PC-9 (cell line): Measurements from ENCODE around the gene KCNH4. TPM values are rescaled to one million over a fixed set of nuclear protein-coding genes. Genes with fewer than 3 reads are reported as not detected.

ENCODE experiments used
- BruUV-seq: library from RNA; stranded (reverse); fragments of 400-500 nt; replicated peaks from 2 replicates; lab custom pipeline; 2021; lab: Mats Ljungman, UMichigan
- CTCF ChIA-PET: fragments of 300-600 bp; sonication (Branson Sonifier 250); formaldehyde crosslinking; loops from one replicate; lab custom pipeline; 2022; ENCODE audit warnings: antibody characterized with exemption; lab: Charles Lee
- POLR2A ChIA-PET: fragments of 300-600 bp; sonication (Branson Sonifier 250); formaldehyde crosslinking; loops from one replicate; lab custom pipeline; 2022; ENCODE audit warnings: antibody characterized with exemption; ENCODE audit not compliant: unreplicated experiment; lab: Charles Lee
- DNase-seq, 2 experiments: peaks; one replicate each; pipeline versions ENCODE4 v3.0.0 to v3.0.0-alpha.2; 2015 to 2022; ENCODE audit warnings: mixed read lengths in 1 of 2
- H2AFZ ChIP-seq: fragments of 200-600 bp; sonication (generic); 2 replicates; pipeline ENCODE4 v1.8.1; 2017; ENCODE audit warnings: antibody characterized with exemption
- H3F3A ChIP-seq: fragments of 200-600 bp; sonication (generic); 2 replicates; pipeline ENCODE4 v1.8.1; 2017; ENCODE audit warnings: antibody characterized with exemption, mild to moderate bottlenecking, low read depth; ENCODE audit not compliant: insufficient read depth
- H3K27ac ChIP-seq: fragments of 200-600 bp; sonication (generic); 2 replicates; pipeline ENCODE4 v1.6.1; 2016; ENCODE audit warnings: mixed run types
- H3K27me3 ChIP-seq: fragments of 200-600 bp; sonication (generic); 2 replicates; pipeline ENCODE4 v1.6.1; 2016; ENCODE audit warnings: low read depth, mixed run types; ENCODE audit not compliant: insufficient read depth
- H3K36me3 ChIP-seq: fragments of 200-600 bp; sonication (generic); 2 replicates; pipeline ENCODE4 v1.6.1; 2016; ENCODE audit warnings: low read depth, mixed run types
- H3K4me1 ChIP-seq: fragments of 200-600 bp; sonication (generic); replicated peaks from 2 replicates; pipeline ENCODE4 v1.6.1; 2016; ENCODE audit warnings: mixed run types; ENCODE audit not compliant: insufficient read depth
- H3K4me2 ChIP-seq: fragments of 200-600 bp; sonication (generic); 2 replicates; pipeline ENCODE4 v1.6.1; 2017; ENCODE audit warnings: mixed run types
- H3K4me3 ChIP-seq: fragments of 200-600 bp; sonication (generic); 2 replicates; pipeline ENCODE4 v1.6.1; 2016; ENCODE audit warnings: mixed run types
- H3K79me2 ChIP-seq: fragments of 200-600 bp; sonication (generic); 2 replicates; pipeline ENCODE4 v1.6.1; 2017; ENCODE audit warnings: low read depth, mixed run types
- H3K9me2 ChIP-seq: fragments of 200-600 bp; sonication (generic); 2 replicates; pipeline ENCODE4 v1.8.1; 2017; ENCODE audit warnings: mild to moderate bottlenecking; ENCODE audit not compliant: insufficient read depth
- H3K9me3 ChIP-seq: fragments of 200-600 bp; sonication (generic); 2 replicates; pipeline ENCODE4 v1.8.1; 2016; ENCODE audit warnings: low read depth; ENCODE audit not compliant: insufficient read depth
- H4K20me1 ChIP-seq: fragments of 200-600 bp; sonication (generic); 2 replicates; pipeline ENCODE4 v1.8.1; 2017; ENCODE audit not compliant: insufficient read depth
- EZH2 ChIP-seq: fragments of 200-600 bp; sonication (generic); IDR thresholded peaks from 2 replicates; pipeline ENCODE4 v1.8.0; 2017; ENCODE audit warnings: antibody characterized with exemption, low read depth
- intact Hi-C: fragments of 100-400 bp; cut with micrococcal nuclease; formaldehyde crosslinking; loops from one replicate; pipeline ENCODE4 v1.10.0; 2022; ENCODE audit not compliant: unreplicated experiment
- total RNA-seq: library from RNA; stranded (reverse); gene quantifications from 2 replicates; pipeline ENCODE4 v1.2.3, GENCODE V29; 2021
- TF ChIP-seq, protein P1 (sequence below): fragments of 200-600 bp; sonication (generic); conservative IDR thresholded peaks from 2 replicates; pipeline ENCODE4 v1.6.1; 2017; ENCODE audit warnings: mixed run types, antibody characterized with exemption, mild to moderate bottlenecking, moderate library complexity

The KCNH4 gene
- total RNA-seq, 1 experiment from 2014 or later = not detected

DNA sequence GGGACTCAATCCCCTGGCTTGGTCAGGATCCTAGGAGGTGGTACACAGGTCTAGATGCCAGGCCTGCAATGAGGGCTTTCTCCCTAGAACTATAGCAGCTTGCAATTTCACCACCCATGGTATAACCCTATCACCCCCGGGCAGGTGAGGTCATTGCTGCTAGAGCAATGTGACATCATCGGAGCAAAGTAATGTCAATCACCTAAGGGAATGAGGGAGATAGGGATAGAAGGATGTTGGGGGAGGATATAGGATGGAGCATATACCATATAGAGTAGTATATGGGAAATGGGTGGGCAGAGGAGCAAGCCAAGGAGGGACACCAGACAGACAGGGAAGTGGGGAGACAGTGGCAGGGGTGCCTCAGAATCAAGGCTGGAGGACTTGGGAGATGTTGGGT, 3.3 kb downstream of the KCNH4 start:
- H3K79me2 ChIP-seq = no peaks in the 10 kb centered on the region
- intact Hi-C loops = no loop called here
- H4K20me1 ChIP-seq = no peaks in the 10 kb centered on the region

DNA sequence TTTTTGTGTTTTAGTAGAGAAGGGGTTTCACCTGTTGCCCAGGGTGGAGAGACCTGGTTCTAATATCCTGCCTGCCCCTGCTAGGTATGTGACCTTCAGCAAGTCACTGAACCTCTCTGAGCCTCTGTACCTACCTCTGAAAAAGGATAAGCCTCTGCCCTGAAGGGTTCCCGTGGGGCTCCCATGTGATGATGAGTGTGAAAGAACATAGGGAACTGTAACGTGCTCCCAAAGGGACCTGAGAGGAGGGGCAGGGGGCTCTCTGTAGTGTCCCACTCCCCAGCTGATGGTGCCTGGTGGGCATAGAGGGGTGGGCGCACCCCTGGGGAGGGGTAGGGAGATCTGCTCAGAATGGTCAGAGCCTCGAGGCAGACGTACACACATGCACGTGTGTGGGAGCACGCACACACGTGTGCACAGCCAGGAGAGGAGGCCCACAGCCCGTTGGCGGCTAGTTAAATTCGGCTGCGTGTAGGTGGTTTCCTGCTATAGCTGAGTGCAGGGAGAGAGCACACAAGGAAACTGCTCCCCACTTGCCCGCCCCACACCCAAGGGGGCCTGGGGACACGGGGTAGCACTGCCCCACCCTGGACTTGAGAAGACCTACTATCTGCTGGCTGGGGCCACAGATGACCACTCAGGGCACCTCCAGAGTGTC, 6.7 kb downstream of the KCNH4 start:
- Histone ChIP-seq H3K4me1 (no peaks in the 10 kb centered on the region), H2AFZ (no peak overlapping the region), H3K4me2 (no peak overlapping the region), H3K36me3 (no peaks in the 10 kb centered on the region), H3F3A (no peaks in the 10 kb centered on the region), H3K9me2 (no peaks in the 10 kb centered on the region), H3K9me3 (no peaks in the 10 kb centered on the region), H3K79me2 (no peaks in the 10 kb centered on the region), H3K27ac (no peak overlapping the region), H4K20me1 (no peaks in the 10 kb centered on the region), H3K4me3 (no peak overlapping the region), H3K27me3 (peaks cover 69% of the 10 kb centered on the region)
- no peak for DNase-seq
- no TSS peak for BruUV-seq
- intact Hi-C loops = no loop called here
- ChIA-PET CTCF (no interaction called here), POLR2A (interaction anchor here (0.7 kb wide), 1 partner anchor 658 kb away, joined by 3 read pairs; no protein-coding TSS in a partner anchor)
- TF ChIP-seq, protein P1, sequence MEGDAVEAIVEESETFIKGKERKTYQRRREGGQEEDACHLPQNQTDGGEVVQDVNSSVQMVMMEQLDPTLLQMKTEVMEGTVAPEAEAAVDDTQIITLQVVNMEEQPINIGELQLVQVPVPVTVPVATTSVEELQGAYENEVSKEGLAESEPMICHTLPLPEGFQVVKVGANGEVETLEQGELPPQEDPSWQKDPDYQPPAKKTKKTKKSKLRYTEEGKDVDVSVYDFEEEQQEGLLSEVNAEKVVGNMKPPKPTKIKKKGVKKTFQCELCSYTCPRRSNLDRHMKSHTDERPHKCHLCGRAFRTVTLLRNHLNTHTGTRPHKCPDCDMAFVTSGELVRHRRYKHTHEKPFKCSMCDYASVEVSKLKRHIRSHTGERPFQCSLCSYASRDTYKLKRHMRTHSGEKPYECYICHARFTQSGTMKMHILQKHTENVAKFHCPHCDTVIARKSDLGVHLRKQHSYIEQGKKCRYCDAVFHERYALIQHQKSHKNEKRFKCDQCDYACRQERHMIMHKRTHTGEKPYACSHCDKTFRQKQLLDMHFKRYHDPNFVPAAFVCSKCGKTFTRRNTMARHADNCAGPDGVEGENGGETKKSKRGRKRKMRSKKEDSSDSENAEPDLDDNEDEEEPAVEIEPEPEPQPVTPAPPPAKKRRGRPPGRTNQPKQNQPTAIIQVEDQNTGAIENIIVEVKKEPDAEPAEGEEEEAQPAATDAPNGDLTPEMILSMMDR = no peak
- no peak for TF ChIP-seq EZH2

More for the DNA sequence above, 3.3 kb downstream of the KCNH4 start:
- no TSS peak for BruUV-seq
- no peak overlapping the region for H3K27ac ChIP-seq
- peaks cover 6% of the 10 kb centered on the region; the same call in 1 of the 2 replicates for H3F3A ChIP-seq
- TF ChIP-seq, protein P1 = no peak
- TF ChIP-seq EZH2 = no peak
- H3K9me2 ChIP-seq = no peaks in the 10 kb centered on the region
- no peaks in the 10 kb centered on the region for H3K9me3 ChIP-seq
- H3K4me2 ChIP-seq = no peak overlapping the region
- no peak overlapping the region for H2AFZ ChIP-seq
- no peaks in the 10 kb centered on the region for H3K36me3 ChIP-seq
- DNase-seq = no peak
- H3K4me1 ChIP-seq = no peaks in the 10 kb centered on the region
- ChIA-PET CTCF (no interaction called here), POLR2A (no interaction called here)
- H3K27me3 ChIP-seq = peaks cover 54% of the 10 kb centered on the region
- no peak overlapping the region for H3K4me3 ChIP-seq

DNA sequence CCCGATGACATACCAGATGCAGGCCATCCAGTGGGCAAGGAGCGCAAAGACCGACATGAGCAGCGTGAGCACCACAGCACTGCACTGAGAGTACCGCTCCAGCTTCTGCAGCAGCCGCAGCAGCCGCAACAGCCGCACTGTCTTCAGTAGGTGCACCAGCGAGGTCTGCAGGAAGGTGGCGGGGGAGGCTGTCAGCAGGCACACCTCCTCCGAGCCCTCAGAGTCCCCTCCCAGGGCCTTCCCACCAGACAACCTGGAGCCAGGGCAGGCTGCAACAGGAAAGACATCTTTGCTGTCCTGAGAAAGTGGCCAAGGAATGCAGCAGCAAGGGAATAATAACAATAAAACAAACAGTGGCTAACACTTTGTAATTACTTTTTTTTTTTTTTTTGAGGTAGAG, 9.1 kb downstream of the KCNH4 start:
- Histone ChIP-seq H3K9me3 (no peaks in the 10 kb centered on the region), H3F3A (no peaks in the 10 kb centered on the region), H4K20me1 (no peaks in the 10 kb centered on the region), H2AFZ (no peak overlapping the region), H3K4me1 (no peaks in the 10 kb centered on the region), H3K4me3 (no peak overlapping the region), H3K79me2 (no peaks in the 10 kb centered on the region), H3K27me3 (peaks cover 54% of the 10 kb centered on the region), H3K4me2 (no peak overlapping the region), H3K9me2 (no peaks in the 10 kb centered on the region), H3K27ac (no peak overlapping the region), H3K36me3 (no peaks in the 10 kb centered on the region)
- no peak for DNase-seq
- TF ChIP-seq, protein P1 = no peak
- no peak for TF ChIP-seq EZH2
- intact Hi-C loops = no loop called here
- BruUV-seq = no TSS peak
- POLR2A ChIA-PET = no interaction called here
- CTCF ChIA-PET = interaction anchor here (0.7 kb wide), 1 partner anchor 12 kb away, joined by 11 read pairs; no protein-coding TSS in a partner anchor
